HEK293 (cell line): Measurements from ENCODE around the gene AKR7A3.

ENCODE experiments used
- CTCF ChIA-PET: fragments of 350-600 bp; formaldehyde crosslinking; extraction: SDS; loops from one replicate; lab custom pipeline; 2021; ENCODE audit warnings: antibody characterized with exemption; lab: Yijun Ruan, JAX
- POLR2A ChIA-PET: fragments of 300-600 bp; formaldehyde crosslinking; extraction: SDS; loops from one replicate; lab custom pipeline; 2020; ENCODE audit warnings: antibody characterized with exemption, inconsistent platforms; lab: Yijun Ruan, JAX
- H3K27ac ChIP-seq: fragments of 200-500 bp; sonication (Bioruptor generic); 2 replicates; pipeline ENCODE4 v1.5.1; 2014; ENCODE audit warnings: low read depth, low read length, control low read depth, inconsistent platforms; ENCODE audit errors: extremely low read depth
- H3K36me3 ChIP-seq, 2 experiments: fragments of 200-500 bp in 1 of 2; sonication (Bioruptor generic) in 1 of 2; 1 replicate in 1 of 2; 2 replicates in 1 of 2; pipeline ENCODE4 v1.5.1; 2014 to 2017; ENCODE audit warnings: inconsistent platforms in 2 of 2, low read length in 2 of 2; ENCODE audit not compliant: control insufficient read depth in 2 of 2, insufficient read depth in 1 of 2
- H3K4me1 ChIP-seq: fragments of 200-500 bp; sonication (Bioruptor generic); 2 replicates; pipeline ENCODE4 v1.5.1; 2014; ENCODE audit warnings: mild to moderate bottlenecking, low read length, inconsistent platforms; ENCODE audit not compliant: control insufficient read depth, insufficient read depth
- H3K4me3 ChIP-seq: 2 replicates; pipeline ENCODE4 v1.5.1; 2011; ENCODE audit warnings: low read depth, mild to moderate bottlenecking, control low read depth, low read length, moderate library complexity
- H3K9me3 ChIP-seq: fragments of 200-500 bp; sonication (Bioruptor generic); 2 replicates; pipeline ENCODE4 v1.5.1; 2014; ENCODE audit warnings: low read depth, low read length, inconsistent platforms; ENCODE audit not compliant: control insufficient read depth, insufficient read depth
- GLI4 ChIP-seq: fragments of 450-650 bp; formaldehyde crosslinking; IDR thresholded peaks from 2 replicates; pipeline ENCODE4 v1.5.1; 2016; ENCODE audit warnings: missing biosample characterization, missing genetic modification characterization
- KLF1 ChIP-seq: fragments of 450-650 bp; formaldehyde crosslinking; IDR thresholded peaks from 2 replicates; pipeline ENCODE4 v1.5.1; 2016; ENCODE audit warnings: missing biosample characterization, missing genetic modification characterization
- KLF8 ChIP-seq: fragments of 450-650 bp; formaldehyde crosslinking; IDR thresholded peaks from 2 replicates; pipeline ENCODE4 v1.5.1; 2016; ENCODE audit warnings: missing biosample characterization, missing genetic modification characterization
- PRDM10 ChIP-seq: fragments of 450-650 bp; formaldehyde crosslinking; IDR thresholded peaks from 2 replicates; pipeline ENCODE4 v1.5.1; 2016; ENCODE audit warnings: missing biosample characterization, missing genetic modification characterization
- SP3 ChIP-seq: fragments of 450-650 bp; formaldehyde crosslinking; IDR thresholded peaks from 2 replicates; pipeline ENCODE4 v1.5.1; 2016; ENCODE audit warnings: missing biosample characterization, missing genetic modification characterization
- SP7 ChIP-seq: fragments of 450-650 bp; formaldehyde crosslinking; IDR thresholded peaks from 2 replicates; pipeline ENCODE4 v1.5.1; 2016; ENCODE audit warnings: missing biosample characterization, missing genetic modification characterization
- ZBTB10 ChIP-seq: fragments of 450-650 bp; formaldehyde crosslinking; IDR thresholded peaks from 2 replicates; pipeline ENCODE4 v1.5.1; 2016; ENCODE audit warnings: missing biosample characterization, missing genetic modification characterization
- ZBTB8A ChIP-seq: fragments of 450-650 bp; formaldehyde crosslinking; IDR thresholded peaks from 2 replicates; pipeline ENCODE4 v1.5.1; 2016; ENCODE audit warnings: missing biosample characterization, missing genetic modification characterization
- ZIC2 ChIP-seq: fragments of 450-650 bp; formaldehyde crosslinking; IDR thresholded peaks from 2 replicates; pipeline ENCODE4 v1.5.1; 2016; ENCODE audit warnings: missing biosample characterization, missing genetic modification characterization
- ZNF155 ChIP-seq: fragments of 450-650 bp; formaldehyde crosslinking; IDR thresholded peaks from 2 replicates; pipeline ENCODE4 v1.5.1; 2016; ENCODE audit warnings: missing biosample characterization, missing genetic modification characterization
- ZNF239 ChIP-seq: fragments of 450-650 bp; formaldehyde crosslinking; IDR thresholded peaks from 2 replicates; pipeline ENCODE4 v1.5.1; 2016; ENCODE audit warnings: missing biosample characterization, missing genetic modification characterization
- ZNF248 ChIP-seq: fragments of 450-650 bp; formaldehyde crosslinking; IDR thresholded peaks from 2 replicates; pipeline ENCODE4 v1.5.1; 2017; ENCODE audit warnings: missing biosample characterization, missing genetic modification characterization
- ZNF521 ChIP-seq: fragments of 450-650 bp; formaldehyde crosslinking; IDR thresholded peaks from 2 replicates; pipeline ENCODE4 v1.5.1; 2017; ENCODE audit warnings: missing biosample characterization, mild to moderate bottlenecking, missing genetic modification characterization
- ZNF561 ChIP-seq: fragments of 450-650 bp; IDR thresholded peaks from 2 replicates; pipeline ENCODE4 v1.5.1; 2018; ENCODE audit warnings: missing biosample characterization, missing genetic modification characterization, borderline replicate concordance
- ZNF623 ChIP-seq: fragments of 450-650 bp; formaldehyde crosslinking; IDR thresholded peaks from 2 replicates; pipeline ENCODE4 v1.5.1; 2016; ENCODE audit warnings: missing biosample characterization, missing genetic modification characterization
- ZNF76 ChIP-seq: fragments of 450-650 bp; formaldehyde crosslinking; IDR thresholded peaks from 2 replicates; pipeline ENCODE4; 2016; ENCODE audit warnings: low read depth, missing biosample characterization, missing genetic modification characterization, borderline replicate concordance
- ZXDB ChIP-seq: fragments of 450-650 bp; formaldehyde crosslinking; IDR thresholded peaks from 2 replicates; pipeline ENCODE4 v1.5.1; 2016; ENCODE audit warnings: missing biosample characterization, missing genetic modification characterization
- TF ChIP-seq, protein P1 (sequence below): fragments of 450-650 bp; formaldehyde crosslinking; IDR thresholded peaks from 2 replicates; pipeline ENCODE4 v1.5.1; 2016; ENCODE audit warnings: missing biosample characterization, missing genetic modification characterization
- TF ChIP-seq, protein P2 (sequence below): sonication (generic); formaldehyde crosslinking; IDR thresholded peaks from 2 replicates; pipeline ENCODE4 v1.8.1; 2022; ENCODE audit warnings: mild to moderate bottlenecking, moderate library complexity, missing genetic modification reagents
- TF ChIP-seq, protein P3 (sequence below): fragments of 450-650 bp; formaldehyde crosslinking; conservative IDR thresholded peaks from 2 replicates; pipeline ENCODE4 v1.5.1; 2016; ENCODE audit warnings: low read depth, missing biosample characterization, missing genetic modification characterization

Gene AKR7A3

GRCh38 chr1:19251305-19252196 lies 37.0 kb downstream of the AKR7A3 start, which contains the start of the genes EMC1 and MRTO4:
EMC1 (minus strand) TSS chr1:19251524; CDS start chr1:19251509, 15 bp downstream.
MRTO4 (plus strand) TSS chr1:19251805; CDS start chr1:19251836, 31 bp downstream.
- ChIA-PET POLR2A (interaction anchor here (0.5 to 2.2 kb wide), 10 partner anchors 9 to 65 kb away, joined by 3 to 11 read pairs (median 4); partner anchors contain the start of genes AKR7A2, SLC66A1 and UBR4), CTCF (interaction anchor here (1.0 to 2.1 kb wide), 5 partner anchors 11 to 410 kb away, joined by 4 to 12 read pairs (median 4); no protein-coding TSS in a partner anchor)
- peak within 1 kb of the TSS; percentile 98 for H3K27ac ChIP-seq
- H3K36me3 ChIP-seq: peaks cover 0 to 54% of the 10 kb centered on the region in 2 experiments; a peak in 2 of 3 replicates
- no peaks in the 10 kb centered on the region for H3K9me3 ChIP-seq
- H3K4me1 ChIP-seq: no peaks in the 10 kb centered on the region
- H3K4me3 ChIP-seq: peak within 1 kb of the TSS; percentile 96
- TF ChIP-seq, protein P1, sequence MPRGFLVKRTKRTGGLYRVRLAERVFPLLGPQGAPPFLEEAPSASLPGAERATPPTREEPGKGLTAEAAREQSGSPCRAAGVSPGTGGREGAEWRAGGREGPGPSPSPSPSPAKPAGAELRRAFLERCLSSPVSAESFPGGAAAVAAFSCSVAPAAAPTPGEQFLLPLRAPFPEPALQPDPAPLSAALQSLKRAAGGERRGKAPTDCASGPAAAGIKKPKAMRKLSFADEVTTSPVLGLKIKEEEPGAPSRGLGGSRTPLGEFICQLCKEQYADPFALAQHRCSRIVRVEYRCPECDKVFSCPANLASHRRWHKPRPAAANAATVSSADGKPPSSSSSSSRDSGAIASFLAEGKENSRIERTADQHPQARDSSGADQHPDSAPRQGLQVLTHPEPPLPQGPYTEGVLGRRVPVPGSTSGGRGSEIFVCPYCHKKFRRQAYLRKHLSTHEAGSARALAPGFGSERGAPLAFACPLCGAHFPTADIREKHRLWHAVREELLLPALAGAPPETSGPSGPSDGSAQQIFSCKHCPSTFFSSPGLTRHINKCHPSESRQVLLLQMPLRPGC (tag by site-specific recombination): peak; percentile 74
- no peak for TF ChIP-seq ZNF155
- TF ChIP-seq ZNF76: peak; percentile 99
- TF ChIP-seq ZNF521 (tag by site-specific recombination): no peak
- TF ChIP-seq ZIC2 (tag by site-specific recombination): peak; percentile 68
- peak; percentile 66 for TF ChIP-seq ZBTB10 (tag by site-specific recombination)
- peak; percentile 88 for TF ChIP-seq SP7 (tag by site-specific recombination)
- TF ChIP-seq SP3 (tag by site-specific recombination): peak; percentile 91
- TF ChIP-seq, protein P2, sequence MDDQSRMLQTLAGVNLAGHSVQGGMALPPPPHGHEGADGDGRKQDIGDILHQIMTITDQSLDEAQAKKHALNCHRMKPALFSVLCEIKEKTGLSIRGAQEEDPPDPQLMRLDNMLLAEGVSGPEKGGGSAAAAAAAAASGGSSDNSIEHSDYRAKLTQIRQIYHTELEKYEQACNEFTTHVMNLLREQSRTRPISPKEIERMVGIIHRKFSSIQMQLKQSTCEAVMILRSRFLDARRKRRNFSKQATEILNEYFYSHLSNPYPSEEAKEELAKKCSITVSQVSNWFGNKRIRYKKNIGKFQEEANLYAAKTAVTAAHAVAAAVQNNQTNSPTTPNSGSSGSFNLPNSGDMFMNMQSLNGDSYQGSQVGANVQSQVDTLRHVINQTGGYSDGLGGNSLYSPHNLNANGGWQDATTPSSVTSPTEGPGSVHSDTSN: peak; percentile 77; the same call in 1 of the 2 replicates
- no peak for TF ChIP-seq ZNF248 (tag by site-specific recombination)
- TF ChIP-seq, protein P3, sequence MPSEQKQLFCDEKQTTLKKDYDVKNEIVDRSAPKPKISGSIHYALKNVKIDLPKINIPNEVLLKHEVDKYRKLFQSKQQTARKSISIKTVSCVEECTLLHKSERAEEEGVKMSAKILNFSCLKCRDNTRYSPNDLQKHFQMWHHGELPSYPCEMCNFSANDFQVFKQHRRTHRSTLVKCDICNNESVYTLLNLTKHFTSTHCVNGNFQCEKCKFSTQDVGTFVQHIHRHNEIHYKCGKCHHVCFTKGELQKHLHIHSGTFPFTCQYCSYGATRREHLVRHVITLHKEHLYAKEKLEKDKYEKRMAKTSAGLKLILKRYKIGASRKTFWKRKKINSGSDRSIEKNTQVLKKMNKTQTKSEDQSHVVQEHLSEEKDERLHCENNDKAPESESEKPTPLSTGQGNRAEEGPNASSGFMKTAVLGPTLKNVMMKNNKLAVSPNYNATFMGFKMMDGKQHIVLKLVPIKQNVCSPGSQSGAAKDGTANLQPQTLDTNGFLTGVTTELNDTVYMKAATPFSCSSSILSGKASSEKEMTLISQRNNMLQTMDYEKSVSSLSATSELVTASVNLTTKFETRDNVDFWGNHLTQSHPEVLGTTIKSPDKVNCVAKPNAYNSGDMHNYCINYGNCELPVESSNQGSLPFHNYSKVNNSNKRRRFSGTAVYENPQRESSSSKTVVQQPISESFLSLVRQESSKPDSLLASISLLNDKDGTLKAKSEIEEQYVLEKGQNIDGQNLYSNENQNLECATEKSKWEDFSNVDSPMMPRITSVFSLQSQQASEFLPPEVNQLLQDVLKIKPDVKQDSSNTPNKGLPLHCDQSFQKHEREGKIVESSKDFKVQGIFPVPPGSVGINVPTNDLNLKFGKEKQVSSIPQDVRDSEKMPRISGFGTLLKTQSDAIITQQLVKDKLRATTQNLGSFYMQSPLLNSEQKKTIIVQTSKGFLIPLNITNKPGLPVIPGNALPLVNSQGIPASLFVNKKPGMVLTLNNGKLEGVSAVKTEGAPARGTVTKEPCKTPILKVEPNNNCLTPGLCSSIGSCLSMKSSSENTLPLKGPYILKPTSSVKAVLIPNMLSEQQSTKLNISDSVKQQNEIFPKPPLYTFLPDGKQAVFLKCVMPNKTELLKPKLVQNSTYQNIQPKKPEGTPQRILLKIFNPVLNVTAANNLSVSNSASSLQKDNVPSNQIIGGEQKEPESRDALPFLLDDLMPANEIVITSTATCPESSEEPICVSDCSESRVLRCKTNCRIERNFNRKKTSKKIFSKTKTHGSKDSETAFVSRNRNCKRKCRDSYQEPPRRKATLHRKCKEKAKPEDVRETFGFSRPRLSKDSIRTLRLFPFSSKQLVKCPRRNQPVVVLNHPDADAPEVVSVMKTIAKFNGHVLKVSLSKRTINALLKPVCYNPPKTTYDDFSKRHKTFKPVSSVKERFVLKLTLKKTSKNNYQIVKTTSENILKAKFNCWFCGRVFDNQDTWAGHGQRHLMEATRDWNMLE (tag by site-specific recombination): peak; percentile 74
- TF ChIP-seq ZNF561 (tag by site-specific recombination): 0 out of 2 replicates have a peak, but pooled peaks have one; percentile 53
- peak; percentile 91 for TF ChIP-seq KLF8 (tag by site-specific recombination)
- TF ChIP-seq ZNF239 (tag by site-specific recombination): no peak
- TF ChIP-seq ZXDB (tag by site-specific recombination): peak; percentile 96
- peak; percentile 61 for TF ChIP-seq PRDM10 (tag by site-specific recombination)
- 0 out of 2 replicates have a peak, but pooled peaks have one; percentile 22 for TF ChIP-seq GLI4 (tag by site-specific recombination)
- TF ChIP-seq ZBTB8A (tag by site-specific recombination): peak; percentile 67
- TF ChIP-seq KLF1 (tag by site-specific recombination): no peak
- 0 out of 2 replicates have a peak, but pooled peaks have one; percentile 9 for TF ChIP-seq ZNF623 (tag by site-specific recombination)
